SK-N-SH (cell line): ENCODE measurements around the gene CMTM2. TPM values are rescaled to one million over a fixed set of nuclear protein-coding genes. Genes with fewer than 3 reads are reported as not detected.

ENCODE experiments used
- CTCF ChIA-PET: fragments of 300-600, 350-600 bp; formaldehyde crosslinking; extraction: SDS; loops from one replicate; lab custom pipeline; 2021; lab: Yijun Ruan, JAX
- POLR2A ChIA-PET: fragments of 350-600 bp; sonication (Branson Sonifier 250); formaldehyde crosslinking; extraction: SDS; loops from one replicate; lab custom pipeline; 2020; ENCODE audit warnings: antibody characterized with exemption, inconsistent platforms; lab: Yijun Ruan, JAX
- DNase-seq: peaks from one replicate; pipeline ENCODE4 v3.0.0; 2012
- H2AFZ ChIP-seq: fragments of 200-600 bp; sonication (generic); 2 replicates; pipeline ENCODE4 v1.8.1; 2016; ENCODE audit warnings: antibody characterized with exemption, mild to moderate bottlenecking, low read depth
- H3F3A ChIP-seq: fragments of 200-600 bp; sonication (generic); replicated peaks from 2 replicates; pipeline ENCODE3; 2016; ENCODE audit warnings: antibody characterized with exemption, mild to moderate bottlenecking; ENCODE audit not compliant: insufficient read depth
- H3K27ac ChIP-seq, 2 experiments: fragments of 200-500 bp in 1 of 2; fragments of 200-600 bp in 1 of 2; sonication (Bioruptor generic) in 1 of 2; sonication (generic), shearing (Covaris generic) in 1 of 2; 2 replicates each; pipeline versions ENCODE4 v1.5.1 to v1.6.1; 2014 to 2016; ENCODE audit warnings: low read depth in 2 of 2, inconsistent platforms in 1 of 2, low read length in 1 of 2, mild to moderate bottlenecking in 1 of 2, mixed read lengths in 1 of 2
- H3K27me3 ChIP-seq: fragments of 200-600 bp; sonication (generic), shearing (Covaris generic); 2 replicates; pipeline ENCODE4 v1.6.1; 2016; ENCODE audit warnings: mixed run types; ENCODE audit not compliant: insufficient read depth
- H3K36me3 ChIP-seq, 2 experiments: fragments of 200-500 bp in 1 of 2; fragments of 200-600 bp in 1 of 2; sonication (Bioruptor generic) in 1 of 2; sonication (generic) in 1 of 2; replicated peaks in 1 of 2; 2 replicates each; pipeline versions ENCODE3 to v1.5.1; 2014 to 2016; ENCODE audit warnings: low read length in 1 of 2, mild to moderate bottlenecking in 1 of 2; ENCODE audit not compliant: insufficient read depth in 2 of 2, control insufficient read depth in 1 of 2
- H3K4me1 ChIP-seq, 2 experiments: fragments of 200-500 bp in 1 of 2; fragments of 200-600 bp in 1 of 2; sonication (Bioruptor generic) in 1 of 2; sonication (generic), shearing (Covaris generic) in 1 of 2; 2 replicates each; pipeline versions ENCODE4 v1.5.1 to v1.6.1; 2014 to 2016; ENCODE audit warnings: low read depth in 1 of 2, low read length in 1 of 2, mixed run types in 1 of 2; ENCODE audit not compliant: insufficient read depth in 2 of 2, control insufficient read depth in 1 of 2
- H3K4me2 ChIP-seq: fragments of 200-600 bp; sonication (generic), shearing (Covaris generic); 2 replicates; pipeline ENCODE4 v1.6.1; 2017; ENCODE audit warnings: mixed run types
- H3K4me3 ChIP-seq, 2 experiments: fragments of 200-500 bp in 1 of 2; fragments of 200-600 bp in 1 of 2; sonication (Bioruptor generic) in 1 of 2; sonication (generic), shearing (Covaris generic) in 1 of 2; 2 replicates each; pipeline versions ENCODE4 v1.5.1 to v1.8.1; 2014 to 2016; ENCODE audit warnings: low read depth in 2 of 2, inconsistent platforms in 1 of 2, low read length in 1 of 2, mild to moderate bottlenecking in 1 of 2, mixed read lengths in 1 of 2, moderate library complexity in 1 of 2
- H3K79me2 ChIP-seq: fragments of 200-600 bp; sonication (generic); 2 replicates; pipeline ENCODE4 v1.8.1; 2017; ENCODE audit warnings: mild to moderate bottlenecking; ENCODE audit not compliant: insufficient read depth
- H3K9ac ChIP-seq: fragments of 200-600 bp; sonication (generic); 2 replicates; pipeline ENCODE4 v1.6.1; 2017; ENCODE audit warnings: mixed run types
- H3K9me2 ChIP-seq: fragments of 200-600 bp; sonication (generic); 2 replicates; pipeline ENCODE4 v1.6.1; 2017; ENCODE audit warnings: mixed run types
- H3K9me3 ChIP-seq: fragments of 200-600 bp; sonication (generic); 2 replicates; pipeline ENCODE4 v1.6.1; 2017; ENCODE audit warnings: mixed run types, mild to moderate bottlenecking, moderate library complexity
- H4K20me1 ChIP-seq: fragments of 200-600 bp; sonication (generic); 2 replicates; pipeline ENCODE4 v1.6.1; 2017; ENCODE audit warnings: mild to moderate bottlenecking, mixed run types; ENCODE audit not compliant: insufficient read depth
- CHD2 ChIP-seq: fragments of 150-350 bp; IDR thresholded peaks from 2 replicates; pipeline ENCODE4 v1.6.1; 2018; ENCODE audit warnings: low read length; ENCODE audit not compliant: partially characterized antibody
- CTCF ChIP-seq: fragments of 200-600 bp; sonication (generic); IDR thresholded peaks from 2 replicates; pipeline ENCODE4 v1.6.1; 2017; ENCODE audit warnings: antibody characterized with exemption, mild to moderate bottlenecking, moderate library complexity
- EP300 ChIP-seq, 2 experiments: IDR thresholded peaks; 2 replicates each; pipeline versions ENCODE4 v1.4.0 to v1.6.1; 2012; ENCODE audit warnings: borderline replicate concordance in 1 of 2, low read depth in 1 of 2, low read length in 1 of 2
- FOSL2 ChIP-seq: IDR thresholded peaks from 2 replicates; pipeline ENCODE4 v1.4.0; 2012; ENCODE audit warnings: low read depth, mild to moderate bottlenecking, moderate library complexity, borderline replicate concordance
- GABPA ChIP-seq: IDR thresholded peaks from 2 replicates; pipeline ENCODE4 v1.4.0; 2012; ENCODE audit warnings: low read depth, mild to moderate bottlenecking
- IRF3 ChIP-seq: fragments of 150-350 bp; IDR thresholded peaks from 2 replicates; pipeline ENCODE4 v1.6.1; 2016; ENCODE audit warnings: mild to moderate bottlenecking, low read depth, low read length
- JUND ChIP-seq: IDR thresholded peaks from 2 replicates; pipeline ENCODE4 v1.4.0; 2012
- MAX ChIP-seq: IDR thresholded peaks from 2 replicates; pipeline ENCODE4 v1.4.0; 2012; ENCODE audit warnings: low read depth
- MEF2A ChIP-seq: IDR thresholded peaks from 2 replicates; pipeline ENCODE4 v1.4.0; 2012; ENCODE audit warnings: low read depth, borderline replicate concordance
- MXI1 ChIP-seq: IDR thresholded peaks from 2 replicates; pipeline ENCODE4 v1.6.1; 2012; ENCODE audit warnings: mild to moderate bottlenecking, low read depth, low read length, improper control_type of control experiment
- POLR2AphosphoS5 ChIP-seq: IDR thresholded peaks from 2 replicates; pipeline ENCODE4 v1.6.1; 2012; ENCODE audit warnings: low read depth, low read length
- RCOR1 ChIP-seq: fragments of 150-350 bp; IDR thresholded peaks from 2 replicates; pipeline ENCODE4 v1.6.1; 2017; ENCODE audit warnings: antibody characterized with exemption, low read length
- REST ChIP-seq: IDR thresholded peaks from 2 replicates; pipeline ENCODE4 v1.6.1; 2012; ENCODE audit warnings: mild to moderate bottlenecking, low read depth, low read length, moderate library complexity
- RXRA ChIP-seq: IDR thresholded peaks from 2 replicates; pipeline ENCODE4 v1.4.0; 2012; ENCODE audit warnings: low read depth, mild to moderate bottlenecking, borderline replicate concordance
- SIN3A ChIP-seq: IDR thresholded peaks from 2 replicates; pipeline ENCODE4 v1.6.1; 2012; ENCODE audit warnings: low read depth, mild to moderate bottlenecking, low read length, moderate library complexity, borderline replicate concordance
- TCF12 ChIP-seq: IDR thresholded peaks from 2 replicates; pipeline ENCODE4 v1.4.0; 2012
- USF1 ChIP-seq: IDR thresholded peaks from 2 replicates; pipeline ENCODE4 v1.4.0; 2012; ENCODE audit warnings: low read depth, borderline replicate concordance
- USF2 ChIP-seq: fragments of 150-350 bp; IDR thresholded peaks from 2 replicates; pipeline ENCODE4 v1.6.1; 2017; ENCODE audit warnings: antibody characterized with exemption, low read length, low read depth, borderline replicate concordance
- YY1 ChIP-seq: IDR thresholded peaks from 2 replicates; pipeline ENCODE4 v1.4.0; 2012; ENCODE audit warnings: low read depth, mild to moderate bottlenecking
- ZBTB33 ChIP-seq: IDR thresholded peaks from 2 replicates; pipeline ENCODE4 v1.4.0; 2012; ENCODE audit warnings: low read depth, borderline replicate concordance
- WGBS: methylation state at CpG from one replicate; pipeline ENCODE4 v1.1.6; 2017; ENCODE audit warnings: low lambda C conversion rate; 5-methylcytosine and 5-hydroxymethylcytosine counted together
- polyA plus RNA-seq, 3 experiments: library from polyadenylated mRNA; depleted of rRNA; stranded (reverse); fragments of >200 nt; gene quantifications; 2 replicates each; pipeline ENCODE4 v1.2.3, GENCODE V29; 2012

The CMTM2 gene
- polyA plus RNA-seq, 1 of the 3 experiments (the other 2 are of a cell fraction), result not detected

- no peaks in the 10 kb centered on the region for H3K79me2 ChIP-seq
- peaks cover 18 to 41% of the 10 kb centered on the region in 2 experiments for H3K4me1 ChIP-seq
- ChIA-PET CTCF (interaction anchor here (0.6 to 5.1 kb wide), 8 partner anchors 9 to 252 kb away, joined by 3 to 44 read pairs (median 4); no protein-coding TSS in a partner anchor), POLR2A (interaction anchor here (0.6 kb wide), 1 partner anchor 260 kb away, joined by 3 read pairs; the partner anchor contains the start of gene PDP2)
- H2AFZ ChIP-seq, result no peak overlapping the region
- H4K20me1 ChIP-seq, result no peaks in the 10 kb centered on the region
- DNase-seq, result no peak
- no peaks in the 10 kb centered on the region for H3K27me3 ChIP-seq
- H3K4me2 ChIP-seq, result no peak overlapping the region
- no peak overlapping the region for H3K9ac ChIP-seq
- peaks cover 0 to 11% of the 10 kb centered on the region in 2 experiments for H3K36me3 ChIP-seq
- no peak overlapping the region; a peak in 1 of 4 replicates for H3K27ac ChIP-seq
- TF ChIP-seq RXRA, result no peak
- no peak for TF ChIP-seq ZBTB33
- TF ChIP-seq SIN3A, result no peak
- TF ChIP-seq POLR2AphosphoS5, result no peak
- TF ChIP-seq FOSL2, result no peak
- no peak for TF ChIP-seq JUND
- no peak for TF ChIP-seq TCF12
- TF ChIP-seq EP300 (IDR thresholded peaks at IDR 0.05; ENCODE audit: borderline replicate concordance in 1 of 2, low read depth in 1 of 2, low read length in 1 of 2), result no peak
- no peak for TF ChIP-seq CTCF
- no peak for TF ChIP-seq USF2
- TF ChIP-seq USF1, result no peak
- no peak for TF ChIP-seq GABPA
- no peak for TF ChIP-seq MEF2A
- TF ChIP-seq YY1, result no peak
- TF ChIP-seq IRF3, result no peak
- TF ChIP-seq CHD2, result no peak
- no peak for TF ChIP-seq MAX
- TF ChIP-seq MXI1, result no peak
- TF ChIP-seq RCOR1, result no peak
- no peak for TF ChIP-seq REST
- no peaks in the 10 kb centered on the region for H3K9me3 ChIP-seq
- H3K9me2 ChIP-seq, result no peaks in the 10 kb centered on the region
- peaks cover 24% of the 10 kb centered on the region for H3F3A ChIP-seq
- 90% methylated on average over 8 of the region's 8 CpGs for WGBS
- no peak overlapping the region for H3K4me3 ChIP-seq
Measured at GRCh38 chr16:66620429-66620795, 41.1 kb downstream of the CMTM2 start.
